DND-41 (cell line): ENCODE data around the gene ANTXR2.

Experiments used
- ATAC-seq: fragments of 200-7000 bp; cut with Tn5 transposase; 3 replicates; pipeline ENCODE4 v1.9.1; 2021; ENCODE audit warnings: low read depth; ENCODE audit not compliant: insufficient read depth
- DNase-seq: peaks from one replicate; pipeline ENCODE4 v3.0.0-alpha.2; 2020
- H2AFZ ChIP-seq: 2 replicates; pipeline ENCODE4 v1.6.0; 2012; ENCODE audit warnings: low read depth, low read length
- H3K27ac ChIP-seq: 2 replicates; pipeline ENCODE4 v1.5.1; 2012; ENCODE audit warnings: low read length, inconsistent platforms
- H3K27me3 ChIP-seq: fragments of 200-600 bp; sonication (generic); 2 replicates; pipeline ENCODE4 v1.6.0; 2012; ENCODE audit warnings: low read length, mild to moderate bottlenecking, inconsistent platforms; ENCODE audit not compliant: insufficient read depth, poor library complexity
- H3K36me3 ChIP-seq: 2 replicates; pipeline ENCODE4 v1.5.1; 2012; ENCODE audit warnings: low read length, inconsistent platforms; ENCODE audit not compliant: insufficient read depth
- H3K4me1 ChIP-seq: 2 replicates; pipeline ENCODE4 v1.5.1; 2012; ENCODE audit warnings: mild to moderate bottlenecking, low read length; ENCODE audit not compliant: insufficient read depth
- H3K4me2 ChIP-seq: 2 replicates; pipeline ENCODE4 v1.6.0; 2012; ENCODE audit warnings: mild to moderate bottlenecking, moderate library complexity, low read length, inconsistent platforms; ENCODE audit not compliant: insufficient read depth
- H3K4me3 ChIP-seq, 2 experiments: fragments of 200-600 bp in 1 of 2; shearing (Covaris generic) in 1 of 2; 2 replicates each; pipeline ENCODE4 v1.5.1; 2012 to 2016; ENCODE audit warnings: inconsistent platforms in 2 of 2, low read length in 2 of 2, mild to moderate bottlenecking in 2 of 2, low read depth in 1 of 2, moderate library complexity in 1 of 2
- H3K79me2 ChIP-seq: 2 replicates; pipeline ENCODE4 v1.6.0; 2012; ENCODE audit warnings: low read length, inconsistent platforms; ENCODE audit not compliant: insufficient read depth
- H3K9ac ChIP-seq: 2 replicates; pipeline ENCODE4 v1.6.0; 2012; ENCODE audit warnings: low read depth, mild to moderate bottlenecking, inconsistent platforms, low read length, moderate library complexity
- H3K9me3 ChIP-seq: 2 replicates; pipeline ENCODE4 v1.5.1; 2012; ENCODE audit warnings: low read length, moderate library complexity, mild to moderate bottlenecking, inconsistent platforms; ENCODE audit not compliant: insufficient read depth, severe bottlenecking
- H4K20me1 ChIP-seq: 2 replicates; pipeline ENCODE4 v1.6.0; 2012; ENCODE audit warnings: low read length; ENCODE audit not compliant: insufficient read depth
- CTCF ChIP-seq: IDR thresholded peaks from 2 replicates; pipeline ENCODE4 v1.5.1; 2012; ENCODE audit warnings: borderline replicate concordance, low read length, moderate library complexity, mild to moderate bottlenecking; ENCODE audit not compliant: poor library complexity, severe bottlenecking; ENCODE audit errors: extremely low read depth
- EZH2 ChIP-seq: IDR thresholded peaks from 3 replicates; pipeline ENCODE4 v1.6.1; 2012; ENCODE audit warnings: borderline replicate concordance, low read depth, mild to moderate bottlenecking, moderate library complexity, low read length, inconsistent platforms; ENCODE audit not compliant: severe bottlenecking

Gene ANTXR2

GRCh38 chr4:79987401-79987800, 85.6 kb downstream of the ANTXR2 start:
- Histone ChIP-seq H3K27ac (no peak overlapping the region), H3K9ac (no peak overlapping the region), H3K36me3 (peaks cover 29% of the 10 kb centered on the region), H3K4me1 (no peaks in the 10 kb centered on the region), H3K9me3 (peaks cover 5% of the 10 kb centered on the region), H3K27me3 (no peaks in the 10 kb centered on the region), H2AFZ (no peak overlapping the region), H3K4me2 (no peak overlapping the region), H4K20me1 (no peaks in the 10 kb centered on the region), H3K79me2 (peaks cover 35% of the 10 kb centered on the region), H3K4me3 (no peak overlapping the region)
- ATAC-seq = no peak
- DNase-seq = no peak
- no peak for TF ChIP-seq CTCF
- TF ChIP-seq EZH2 = no peak

- Histone ChIP-seq H3K27me3 (no peaks in the 10 kb centered on the region), H3K79me2 (peaks cover 12% of the 10 kb centered on the region), H4K20me1 (no peaks in the 10 kb centered on the region), H3K9ac (no peak overlapping the region), H3K9me3 (no peaks in the 10 kb centered on the region), H3K27ac (no peak overlapping the region), H3K4me2 (no peak overlapping the region), H2AFZ (no peak overlapping the region), H3K4me1 (no peaks in the 10 kb centered on the region), H3K36me3 (peaks cover 35% of the 10 kb centered on the region), H3K4me3 (no peak overlapping the region)
- no peak for TF ChIP-seq EZH2
- no peak for TF ChIP-seq CTCF
- DNase-seq (no peak), ATAC-seq (no peak)
These were observed 89.6 kb downstream of the ANTXR2 start for GRCh38 chr4:79983431-79983830.

GRCh38 chr4:79982601-79983322, 90.3 kb downstream of the ANTXR2 start:
- no peak overlapping the region for H3K4me3 ChIP-seq
- H2AFZ ChIP-seq = no peak overlapping the region
- H3K27me3 ChIP-seq = no peaks in the 10 kb centered on the region
- no peaks in the 10 kb centered on the region for H3K9me3 ChIP-seq
- no peaks in the 10 kb centered on the region for H3K4me1 ChIP-seq
- H4K20me1 ChIP-seq = no peaks in the 10 kb centered on the region
- H3K36me3 ChIP-seq = peaks cover 42% of the 10 kb centered on the region
- ATAC-seq = no peak
- H3K27ac ChIP-seq = no peak overlapping the region
- H3K9ac ChIP-seq = no peak overlapping the region
- TF ChIP-seq CTCF (no peak), EZH2 (no peak)
- H3K4me2 ChIP-seq = no peak overlapping the region
- peaks cover 10% of the 10 kb centered on the region for H3K79me2 ChIP-seq
- DNase-seq = no peak

DNA sequence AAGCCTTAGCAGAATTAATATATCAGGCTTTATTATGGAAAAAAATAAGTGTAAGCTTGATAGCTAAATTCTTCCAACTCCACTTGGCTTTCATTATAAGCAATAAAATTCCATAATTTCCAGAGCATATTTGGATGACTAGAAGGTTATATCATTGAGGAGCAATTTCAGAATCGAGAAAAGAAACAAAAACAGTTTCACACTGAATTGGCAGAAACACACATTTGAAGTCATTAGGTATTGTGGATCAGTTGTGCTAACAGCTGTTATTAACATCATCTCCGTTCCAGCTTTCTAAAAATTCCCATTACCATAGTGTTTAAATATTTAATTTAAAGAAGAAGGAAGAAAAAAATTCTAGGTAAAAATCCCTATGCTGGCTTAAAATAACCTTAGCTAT, 92.6 kb downstream of the ANTXR2 start:
- H3K4me1 ChIP-seq = no peaks in the 10 kb centered on the region
- no peaks in the 10 kb centered on the region for H3K9me3 ChIP-seq
- H3K9ac ChIP-seq = no peak overlapping the region
- TF ChIP-seq EZH2 = no peak
- TF ChIP-seq CTCF = no peak
- no peak overlapping the region for H2AFZ ChIP-seq
- H3K79me2 ChIP-seq = no peaks in the 10 kb centered on the region
- no peaks in the 10 kb centered on the region for H4K20me1 ChIP-seq
- H3K27me3 ChIP-seq = no peaks in the 10 kb centered on the region
- H3K27ac ChIP-seq = no peak overlapping the region
- ATAC-seq = no peak
- no peak overlapping the region for H3K4me3 ChIP-seq
- H3K4me2 ChIP-seq = no peak overlapping the region
- H3K36me3 ChIP-seq = peaks cover 54% of the 10 kb centered on the region
- DNase-seq = no peak
